ENCODE measurements around the gene SLC16A12. TPM values are rescaled to one million over a fixed set of nuclear protein-coding genes. Genes with fewer than 3 reads are reported as not detected.

SLC16A12 gene
- total RNA-seq, 1 experiment from 2014 or later, result not detected

DNA sequence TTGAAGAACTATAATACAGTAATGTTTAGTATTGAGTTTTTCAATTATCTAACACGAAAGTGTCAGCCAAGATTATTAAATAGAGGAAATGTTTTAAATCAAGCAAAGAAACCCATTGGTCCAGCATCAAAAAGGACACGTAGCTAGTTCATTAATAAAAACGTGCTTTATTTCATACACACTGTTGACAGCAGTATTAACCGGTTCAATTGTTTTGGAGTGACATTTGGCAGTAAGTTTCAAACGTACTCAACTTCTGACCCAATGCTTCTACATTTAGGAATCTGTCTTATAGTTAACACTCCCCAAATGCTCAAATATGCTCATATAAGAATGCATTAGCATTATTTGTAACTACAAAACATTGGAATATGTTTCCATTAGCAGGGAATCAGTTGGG lies 41.3 kb downstream of the SLC16A12 start:
- Histone ChIP-seq H3K4me1 (ENCODE audit: low read length) (no peaks in the 10 kb centered on the region), H3K9me2 (replicated peaks; ENCODE audit: insufficient read depth, low read length) (no peaks in the 10 kb centered on the region)

DNA sequence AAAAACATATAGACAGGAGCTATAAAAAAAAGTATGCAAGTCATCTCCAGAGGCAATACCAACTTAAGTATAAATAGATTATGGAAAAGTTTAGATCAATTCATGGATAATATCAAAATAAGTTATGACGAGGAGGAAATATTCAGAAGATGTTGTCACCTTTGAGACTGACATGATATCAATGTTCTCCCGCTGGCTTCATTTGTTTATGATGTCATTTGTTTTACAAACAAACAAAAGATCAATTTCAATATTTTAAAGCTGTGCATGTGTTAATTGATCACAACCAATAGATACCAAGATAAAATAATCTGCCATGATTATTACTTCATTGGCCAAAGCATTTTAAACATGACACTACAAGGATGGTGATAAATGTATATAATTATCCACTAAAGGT lies 43.5 kb downstream of the SLC16A12 start:
- H3K27ac ChIP-seq (ENCODE audit: low read length), result no peak overlapping the region
- no peak for DNase-seq
- no peaks in the 10 kb centered on the region for H3K36me3 ChIP-seq (ENCODE audit: insufficient read depth, low read length)
- H3K9ac ChIP-seq (ENCODE audit: low read length), result no peak overlapping the region
- H3K79me2 ChIP-seq (ENCODE audit: low read length), result no peaks in the 10 kb centered on the region
- no peaks in the 10 kb centered on the region for H3K27me3 ChIP-seq (ENCODE audit: low read length)
- H3K9me2 ChIP-seq (replicated peaks; ENCODE audit: insufficient read depth, low read length), result no peaks in the 10 kb centered on the region
- H3K4me1 ChIP-seq (ENCODE audit: low read length), result no peaks in the 10 kb centered on the region
- no peak overlapping the region for H3K4me3 ChIP-seq (ENCODE audit: low read length)
- no peak overlapping the region for H2AFZ ChIP-seq (ENCODE audit: low read length)
- no peaks in the 10 kb centered on the region for H3K9me3 ChIP-seq (ENCODE audit: low read length)
- no peaks in the 10 kb centered on the region for H4K20me1 ChIP-seq (ENCODE audit: insufficient read depth, low read depth, low read length)
- no peak overlapping the region for H3K4me2 ChIP-seq (ENCODE audit: low read depth, low read length, poor library complexity, severe bottlenecking)

More for the DNA sequence above, 41.3 kb downstream of the SLC16A12 start:
- H3K9me3 ChIP-seq (ENCODE audit: low read length), result no peaks in the 10 kb centered on the region
- no peak overlapping the region for H2AFZ ChIP-seq (ENCODE audit: low read length)
- no peak overlapping the region for H3K27ac ChIP-seq (ENCODE audit: low read length)
- H3K36me3 ChIP-seq (ENCODE audit: insufficient read depth, low read length), result no peaks in the 10 kb centered on the region
- no peak overlapping the region for H3K4me3 ChIP-seq (ENCODE audit: low read length)
- H4K20me1 ChIP-seq (ENCODE audit: insufficient read depth, low read depth, low read length), result no peaks in the 10 kb centered on the region
- no peak for DNase-seq
- H3K4me2 ChIP-seq (ENCODE audit: low read depth, low read length, poor library complexity, severe bottlenecking), result no peak overlapping the region
- H3K79me2 ChIP-seq (ENCODE audit: low read length), result no peaks in the 10 kb centered on the region
- H3K27me3 ChIP-seq (ENCODE audit: low read length), result no peaks in the 10 kb centered on the region
- no peak overlapping the region for H3K9ac ChIP-seq (ENCODE audit: low read length)

DNA sequence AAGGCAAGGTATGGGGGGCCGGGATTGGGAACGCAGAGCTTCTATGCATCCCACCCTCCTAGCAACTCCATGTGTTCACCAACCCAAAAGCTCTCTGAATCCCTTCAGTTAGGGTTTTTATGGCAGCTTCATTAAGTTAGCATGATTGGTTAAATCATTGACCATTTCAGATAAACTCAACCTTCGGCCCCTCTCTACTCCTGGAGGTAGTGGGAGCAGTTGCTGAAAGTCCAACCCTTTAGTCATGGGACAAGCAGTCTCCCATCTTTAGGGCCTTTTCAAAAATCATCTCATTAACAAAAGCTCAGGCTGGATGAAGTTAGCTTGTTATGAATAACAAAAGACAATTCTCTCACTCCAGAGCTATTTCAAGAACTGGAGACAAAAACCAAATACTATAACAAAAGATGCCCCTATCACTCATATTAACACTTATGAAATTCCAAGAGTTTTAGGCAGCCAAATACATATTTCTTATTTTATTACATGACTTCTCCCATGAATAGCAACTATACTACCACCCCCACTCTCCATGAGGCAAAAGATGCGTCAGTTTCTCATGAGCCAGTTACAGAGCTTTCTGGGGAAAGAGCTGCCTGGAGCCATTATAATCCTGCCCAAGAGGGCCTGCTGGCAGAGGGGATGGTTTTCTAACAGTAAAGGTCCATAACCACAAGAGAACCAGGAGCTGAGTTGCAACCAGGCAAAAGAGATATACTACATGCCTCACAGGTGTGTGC lies 44.6 kb downstream of the SLC16A12 start:
- H3K9me3 ChIP-seq (ENCODE audit: low read length), result no peaks in the 10 kb centered on the region
- no peak for DNase-seq
- H3K36me3 ChIP-seq (ENCODE audit: insufficient read depth, low read length), result no peaks in the 10 kb centered on the region
- H3K27me3 ChIP-seq (ENCODE audit: low read length), result no peaks in the 10 kb centered on the region
- no peaks in the 10 kb centered on the region for H3K9me2 ChIP-seq (replicated peaks; ENCODE audit: insufficient read depth, low read length)
- no peaks in the 10 kb centered on the region for H4K20me1 ChIP-seq (ENCODE audit: insufficient read depth, low read depth, low read length)
- no peak overlapping the region for H3K4me3 ChIP-seq (ENCODE audit: low read length)
- H3K79me2 ChIP-seq (ENCODE audit: low read length), result no peaks in the 10 kb centered on the region
- no peak overlapping the region for H3K27ac ChIP-seq (ENCODE audit: low read length)
- H2AFZ ChIP-seq (ENCODE audit: low read length), result no peak overlapping the region
- H3K4me2 ChIP-seq (ENCODE audit: low read depth, low read length, poor library complexity, severe bottlenecking), result no peak overlapping the region
- no peaks in the 10 kb centered on the region for H3K4me1 ChIP-seq (ENCODE audit: low read length)
- H3K9ac ChIP-seq (ENCODE audit: low read length), result no peak overlapping the region

DNA sequence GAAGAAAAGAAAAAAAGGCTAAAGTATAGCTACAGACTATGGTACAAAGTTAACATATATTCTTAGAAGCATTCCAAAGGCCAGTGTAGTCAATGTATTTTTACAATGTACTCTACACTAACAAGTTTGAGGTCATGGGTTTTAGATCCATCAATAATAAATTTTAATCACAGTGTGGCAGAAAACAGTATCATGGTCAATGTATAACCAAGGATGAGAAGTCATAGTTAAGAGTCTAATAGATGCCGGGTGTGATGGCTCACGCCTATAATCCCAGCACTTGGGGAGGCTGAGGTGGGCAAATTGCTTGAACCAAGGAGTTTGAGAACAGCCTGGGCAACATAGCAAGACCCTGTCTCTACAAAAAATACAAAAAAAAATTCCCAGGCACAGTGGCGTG lies 53.1 kb downstream of the SLC16A12 start:
- H3K27me3 ChIP-seq (ENCODE audit: low read length), result no peaks in the 10 kb centered on the region
- H4K20me1 ChIP-seq (ENCODE audit: insufficient read depth, low read depth, low read length), result no peaks in the 10 kb centered on the region
- no peaks in the 10 kb centered on the region for H3K9me3 ChIP-seq (ENCODE audit: low read length)
- H3K9ac ChIP-seq (ENCODE audit: low read length), result no peak overlapping the region
- H3K36me3 ChIP-seq (ENCODE audit: insufficient read depth, low read length), result no peaks in the 10 kb centered on the region
- no peaks in the 10 kb centered on the region for H3K79me2 ChIP-seq (ENCODE audit: low read length)
- no peak for DNase-seq
- H3K4me3 ChIP-seq (ENCODE audit: low read length), result no peak overlapping the region
- no peak overlapping the region for H3K4me2 ChIP-seq (ENCODE audit: low read depth, low read length, poor library complexity, severe bottlenecking)
- no peak overlapping the region for H3K27ac ChIP-seq (ENCODE audit: low read length)
- no peak overlapping the region for H2AFZ ChIP-seq (ENCODE audit: low read length)
- H3K4me1 ChIP-seq (ENCODE audit: low read length), result no peaks in the 10 kb centered on the region
- no peaks in the 10 kb centered on the region for H3K9me2 ChIP-seq (replicated peaks; ENCODE audit: insufficient read depth, low read length)

DNA sequence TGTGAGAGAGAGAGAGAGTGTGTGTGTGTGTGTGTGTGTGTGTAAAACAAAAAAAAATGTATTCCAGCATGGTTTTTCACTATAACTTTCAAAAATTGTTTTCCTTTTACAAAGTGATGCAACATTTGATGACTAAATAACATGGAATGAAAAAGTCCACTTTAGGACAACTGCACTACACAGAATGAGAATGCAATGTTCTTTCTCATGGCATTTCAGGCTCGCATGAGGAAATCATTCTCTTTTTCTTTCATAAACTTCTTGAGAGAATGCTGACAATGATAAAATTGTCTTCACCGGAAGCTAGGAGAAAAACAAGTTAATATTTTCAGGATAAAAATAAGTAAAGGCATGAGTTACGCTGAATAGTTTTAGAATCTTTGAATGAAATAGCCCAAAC lies 53.7 kb downstream of the SLC16A12 start:
- Histone ChIP-seq H3K4me3 (ENCODE audit: low read length) (no peak overlapping the region), H2AFZ (ENCODE audit: low read length) (no peak overlapping the region), H3K79me2 (ENCODE audit: low read length) (no peaks in the 10 kb centered on the region), H3K9me3 (ENCODE audit: low read length) (no peaks in the 10 kb centered on the region), H3K9me2 (replicated peaks; ENCODE audit: insufficient read depth, low read length) (no peaks in the 10 kb centered on the region), H3K27me3 (ENCODE audit: low read length) (no peaks in the 10 kb centered on the region), H3K4me2 (ENCODE audit: low read depth, low read length, poor library complexity, severe bottlenecking) (no peak overlapping the region), H4K20me1 (ENCODE audit: insufficient read depth, low read depth, low read length) (no peaks in the 10 kb centered on the region), H3K36me3 (ENCODE audit: insufficient read depth, low read length) (no peaks in the 10 kb centered on the region), H3K9ac (ENCODE audit: low read length) (no peak overlapping the region), H3K27ac (ENCODE audit: low read length) (no peak overlapping the region), H3K4me1 (ENCODE audit: low read length) (no peaks in the 10 kb centered on the region)
- DNase-seq, result no peak

DNA sequence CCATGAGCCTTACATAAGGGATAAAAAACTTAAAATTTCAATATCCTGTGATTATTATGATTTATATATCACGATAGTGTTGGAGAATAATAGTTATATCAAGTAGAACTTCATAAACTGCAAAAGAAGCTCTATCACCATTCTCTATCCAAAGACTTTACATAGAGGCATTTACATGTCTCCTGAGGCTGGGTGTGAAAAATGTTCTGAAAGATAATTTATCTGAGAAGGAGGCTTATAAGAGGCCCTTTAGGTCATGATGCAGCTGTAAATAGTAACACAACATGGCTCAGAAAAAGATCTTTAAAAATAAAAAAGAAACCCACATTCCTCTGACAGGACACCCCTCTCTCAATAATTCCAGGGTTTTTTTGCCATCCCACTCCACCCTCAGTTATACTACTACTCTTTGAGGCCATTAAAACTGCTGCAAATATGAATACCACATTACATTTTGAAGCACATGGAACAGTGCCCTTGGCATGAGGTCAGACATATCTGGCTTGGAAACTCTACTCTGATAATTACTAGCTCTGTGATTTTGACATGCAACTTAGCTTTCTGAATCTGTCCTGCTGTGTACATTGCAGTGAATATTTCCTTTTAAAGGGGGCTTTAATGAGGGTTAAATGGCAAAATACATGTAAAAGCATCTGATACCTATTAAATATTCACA lies 55.5 kb downstream of the SLC16A12 start:
- H4K20me1 ChIP-seq (ENCODE audit: insufficient read depth, low read depth, low read length), result no peaks in the 10 kb centered on the region
- H3K4me2 ChIP-seq (ENCODE audit: low read depth, low read length, poor library complexity, severe bottlenecking), result no peak overlapping the region
- H3K27me3 ChIP-seq (ENCODE audit: low read length), result no peaks in the 10 kb centered on the region
- DNase-seq, result no peak
- no peaks in the 10 kb centered on the region for H3K9me3 ChIP-seq (ENCODE audit: low read length)
- no peaks in the 10 kb centered on the region for H3K36me3 ChIP-seq (ENCODE audit: insufficient read depth, low read length)
- no peaks in the 10 kb centered on the region for H3K79me2 ChIP-seq (ENCODE audit: low read length)
- no peak overlapping the region for H3K9ac ChIP-seq (ENCODE audit: low read length)
- no peak overlapping the region for H2AFZ ChIP-seq (ENCODE audit: low read length)
- no peaks in the 10 kb centered on the region for H3K4me1 ChIP-seq (ENCODE audit: low read length)
- no peak overlapping the region for H3K4me3 ChIP-seq (ENCODE audit: low read length)
- H3K9me2 ChIP-seq (replicated peaks; ENCODE audit: insufficient read depth, low read length), result no peaks in the 10 kb centered on the region
- H3K27ac ChIP-seq (ENCODE audit: low read length), result no peak overlapping the region

DNA sequence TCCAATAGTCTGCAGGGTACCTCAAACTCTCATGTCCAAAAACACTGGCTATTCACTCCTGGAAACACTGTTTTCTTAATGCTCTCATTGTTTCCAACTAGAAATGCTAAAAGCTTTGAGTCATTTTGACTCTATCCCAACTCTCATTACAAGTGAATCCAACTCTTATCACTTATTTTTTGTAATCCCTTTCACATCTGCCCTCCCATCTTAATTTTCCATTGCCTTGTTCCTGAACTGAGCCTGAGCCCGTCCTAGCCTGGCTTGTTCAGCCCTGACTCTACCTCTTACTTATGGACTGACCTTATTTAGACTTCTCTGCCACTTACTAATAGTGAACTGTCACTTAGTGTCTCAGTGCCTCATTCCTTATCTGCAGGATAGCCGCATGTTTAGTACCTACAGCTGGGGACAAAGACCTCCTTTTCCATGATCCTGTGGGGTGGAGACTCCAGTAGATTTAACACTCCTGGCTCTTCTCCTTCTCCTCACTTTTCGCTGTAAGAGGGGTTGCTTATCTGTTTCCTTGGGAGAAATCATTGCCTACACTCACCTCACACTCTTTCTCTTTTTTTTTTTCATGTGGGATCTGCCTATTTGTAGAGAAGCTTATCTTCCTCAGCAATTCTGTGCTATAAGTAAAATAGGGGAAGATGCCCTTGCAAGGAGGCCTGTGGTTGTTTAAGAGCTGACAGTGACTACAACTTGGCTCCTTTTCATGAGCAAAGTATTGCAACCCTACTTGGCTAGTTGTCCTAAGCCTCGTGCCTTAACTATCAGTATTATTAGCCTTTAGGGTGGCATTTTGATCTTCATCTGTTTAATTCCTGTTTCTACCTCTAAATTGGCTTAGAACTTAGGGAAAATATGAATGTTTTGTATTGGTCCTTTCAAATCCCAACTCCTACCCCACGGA lies 56.4 kb downstream of the SLC16A12 start:
- H3K9me3 ChIP-seq (ENCODE audit: low read length), result no peaks in the 10 kb centered on the region
- no peak overlapping the region for H2AFZ ChIP-seq (ENCODE audit: low read length)
- H3K4me1 ChIP-seq (ENCODE audit: low read length), result no peaks in the 10 kb centered on the region
- no peaks in the 10 kb centered on the region for H3K79me2 ChIP-seq (ENCODE audit: low read length)
- no peaks in the 10 kb centered on the region for H3K27me3 ChIP-seq (ENCODE audit: low read length)
- no peak overlapping the region for H3K9ac ChIP-seq (ENCODE audit: low read length)
- H3K4me3 ChIP-seq (ENCODE audit: low read length), result no peak overlapping the region
- no peak overlapping the region for H3K4me2 ChIP-seq (ENCODE audit: low read depth, low read length, poor library complexity, severe bottlenecking)
- H3K9me2 ChIP-seq (replicated peaks; ENCODE audit: insufficient read depth, low read length), result no peaks in the 10 kb centered on the region
- no peaks in the 10 kb centered on the region for H4K20me1 ChIP-seq (ENCODE audit: insufficient read depth, low read depth, low read length)
- DNase-seq, result no peak
- H3K36me3 ChIP-seq (ENCODE audit: insufficient read depth, low read length), result no peaks in the 10 kb centered on the region
- H3K27ac ChIP-seq (ENCODE audit: low read length), result no peak overlapping the region
